T-helper 1 cell treated with Interleukin-12 subunit alpha and Interleukin-12 subunit beta and Interleukin-4 antibody, amounts not matched to agents 30 ng/mL and 1 ng/mL, for 36 hours (primary cell): Measurements from ENCODE around the gene EMB. TPM values are rescaled to one million over a fixed set of nuclear protein-coding genes. Genes with fewer than 3 reads are reported as not detected.
"Not testable (repeated sequence)": the region's sequence is repeated elsewhere in the genome, so short reads cannot be mapped to it uniquely, and the experiment has no call there.

Experiments
- intact Hi-C: fragments of 100-400 bp; cut with micrococcal nuclease; formaldehyde crosslinking; loops from one replicate; pipeline ENCODE4 v1.15.1; 2024
- total RNA-seq: library from RNA; stranded (reverse); gene quantifications from 2 replicates; pipeline ENCODE4 v1.2.3, GENCODE V29; 2022

EMB gene
- total RNA-seq, 1 donor from 2014 or later: 169 TPM

GRCh38 chr5:50423100-50423799 is 17.8 kb downstream of the EMB start:
- intact Hi-C loops: not testable (repeated sequence)

- intact Hi-C loops: not testable (repeated sequence)
Observed at GRCh38 chr5:50421184-50421950, 19.7 kb downstream of the EMB start.

- intact Hi-C loops: no loop called here
Observed at GRCh38 chr5:50420343-50420935, 20.6 kb downstream of the EMB start.

DNA sequence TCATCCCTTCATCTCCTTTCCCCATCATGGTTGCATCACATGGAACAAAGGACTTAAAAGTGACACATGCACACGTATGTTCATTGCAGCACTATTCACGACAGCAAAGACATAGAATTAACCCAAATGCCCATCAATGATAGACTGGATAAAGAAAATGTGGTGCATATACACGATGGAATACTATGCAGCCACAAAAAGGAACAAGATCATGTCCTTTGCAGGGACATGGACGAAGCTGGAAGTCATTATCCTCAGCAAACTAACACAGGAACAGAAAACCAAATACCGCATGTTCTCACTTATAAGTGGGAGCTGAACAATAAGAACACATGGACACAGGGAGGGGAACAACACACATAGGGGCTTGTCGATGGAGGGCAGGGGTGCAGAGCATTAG is 21.4 kb downstream of the EMB start:
- intact Hi-C loops: loop anchor here (5.0 kb wide), 1 partner anchor 93 kb away; no protein-coding TSS in a partner anchor

GRCh38 chr5:50416637-50417036 is 24.5 kb downstream of the EMB start:
- intact Hi-C loops: loop anchor here (1.0 to 5.0 kb wide), 5 partner anchors 14 to 335 kb away; partner anchors contain the start of gene EMB

DNA sequence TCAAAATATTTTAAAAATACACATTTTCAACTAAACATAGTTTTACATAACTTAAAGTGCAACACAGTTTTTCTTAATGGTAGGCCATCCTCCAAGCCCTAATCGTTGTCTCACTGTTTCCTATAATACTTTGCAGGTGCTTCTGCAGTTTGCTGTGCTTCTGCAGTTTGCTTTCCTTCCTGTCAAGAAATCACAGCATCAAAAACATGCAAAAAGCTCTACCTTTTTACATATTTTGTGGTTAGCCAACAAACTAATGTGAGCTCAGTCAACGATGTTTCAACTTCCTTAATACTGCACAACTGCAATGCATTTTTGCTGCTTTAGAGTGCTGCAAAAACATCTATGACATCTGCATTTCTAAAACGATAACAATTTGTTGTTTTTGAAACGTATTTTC is 25.2 kb downstream of the EMB start:
- intact Hi-C loops: loop anchor here (1.0 to 5.0 kb wide), 5 partner anchors 15 to 335 kb away; partner anchors contain the start of gene EMB

DNA sequence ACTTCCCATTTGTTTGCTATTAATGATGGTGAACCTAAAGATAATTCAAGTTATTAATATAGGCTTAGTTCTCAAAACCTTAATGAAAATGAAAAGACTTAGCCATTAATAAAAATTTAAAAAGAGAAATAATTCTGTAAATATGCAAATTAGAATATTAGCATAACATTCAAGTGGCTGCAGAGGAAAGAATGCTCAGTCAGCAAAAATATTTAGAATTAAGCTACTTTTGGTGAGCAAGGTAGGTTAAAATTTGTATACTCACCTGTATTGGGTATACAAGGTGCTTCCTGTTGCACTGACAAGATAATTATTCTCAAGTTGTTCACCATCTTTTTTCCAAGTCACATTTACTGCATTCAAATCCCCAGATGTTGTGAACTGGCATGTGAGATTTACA is 30.2 kb downstream of the EMB start:
- intact Hi-C loops: not testable (repeated sequence)

DNA sequence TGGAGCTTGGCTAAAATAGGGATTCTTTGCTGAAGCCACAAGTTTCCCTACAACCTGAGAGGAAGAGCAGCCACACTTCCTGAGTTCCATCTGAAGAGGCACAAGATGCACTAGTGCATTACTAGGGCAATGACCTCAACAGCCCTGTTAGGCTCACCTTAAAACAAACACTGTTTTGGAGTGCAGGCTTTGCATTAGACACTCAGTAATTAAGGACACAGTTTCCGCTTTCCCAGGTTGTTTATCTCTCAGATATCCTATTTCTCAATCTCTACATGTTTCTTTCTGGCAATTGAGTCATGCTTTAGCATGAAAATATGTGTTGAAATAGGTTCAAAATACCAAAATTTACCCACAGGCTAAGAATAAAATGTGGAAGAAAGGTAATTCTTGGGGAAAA is 34.2 kb downstream of the EMB start:
- intact Hi-C loops: no loop called here

- intact Hi-C loops: no loop called here
Observed at GRCh38 chr5:50401336-50401735, 39.8 kb downstream of the EMB start.

GRCh38 chr5:50393925-50394609 is 47.0 kb downstream of the EMB start:
- intact Hi-C loops: not testable (repeated sequence)

DNA sequence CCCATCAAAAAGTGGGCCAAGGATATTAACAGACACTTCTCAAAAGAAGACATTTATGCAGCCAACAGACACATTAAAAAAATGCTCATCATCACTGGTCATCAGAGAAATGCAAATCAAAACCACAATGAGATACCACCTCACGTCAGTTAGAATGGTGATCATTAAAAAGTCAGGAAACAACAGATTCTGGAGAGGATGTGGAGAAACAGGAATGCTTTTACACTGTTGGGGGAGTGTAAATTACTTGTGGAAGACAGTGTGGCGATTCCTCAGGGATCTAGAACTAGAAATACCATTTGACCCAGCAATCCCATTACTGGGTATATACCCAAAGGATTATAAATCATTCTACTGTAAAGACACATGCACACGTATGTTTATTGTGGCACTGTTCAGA is 48.8 kb downstream of the EMB start:
- intact Hi-C loops: not testable (repeated sequence)

DNA sequence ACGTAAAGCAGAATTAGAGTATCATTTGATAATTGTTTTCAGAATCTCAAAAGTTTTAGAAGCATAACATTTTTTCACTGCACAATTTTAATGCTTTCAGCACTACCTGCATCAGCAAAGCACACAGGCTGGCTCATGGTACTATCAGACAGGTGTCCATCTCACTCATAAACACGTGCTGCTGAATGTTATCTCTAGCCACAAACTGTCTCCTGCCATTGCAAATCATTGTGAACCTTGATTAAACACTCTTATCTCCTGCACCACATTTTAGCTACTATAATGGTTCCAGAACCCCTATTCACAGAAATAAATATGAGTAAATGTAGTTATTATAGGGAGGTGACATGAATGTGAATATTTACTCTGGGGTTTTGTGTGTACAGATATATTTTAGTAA is 56.7 kb downstream of the EMB start:
- intact Hi-C loops: not testable (repeated sequence)

- intact Hi-C loops: not testable (repeated sequence)
Observed at GRCh38 chr5:50376696-50377095, 64.4 kb downstream of the EMB start.

GRCh38 chr5:50369287-50370033 is 71.6 kb downstream of the EMB start:
- intact Hi-C loops: not testable (repeated sequence)

DNA sequence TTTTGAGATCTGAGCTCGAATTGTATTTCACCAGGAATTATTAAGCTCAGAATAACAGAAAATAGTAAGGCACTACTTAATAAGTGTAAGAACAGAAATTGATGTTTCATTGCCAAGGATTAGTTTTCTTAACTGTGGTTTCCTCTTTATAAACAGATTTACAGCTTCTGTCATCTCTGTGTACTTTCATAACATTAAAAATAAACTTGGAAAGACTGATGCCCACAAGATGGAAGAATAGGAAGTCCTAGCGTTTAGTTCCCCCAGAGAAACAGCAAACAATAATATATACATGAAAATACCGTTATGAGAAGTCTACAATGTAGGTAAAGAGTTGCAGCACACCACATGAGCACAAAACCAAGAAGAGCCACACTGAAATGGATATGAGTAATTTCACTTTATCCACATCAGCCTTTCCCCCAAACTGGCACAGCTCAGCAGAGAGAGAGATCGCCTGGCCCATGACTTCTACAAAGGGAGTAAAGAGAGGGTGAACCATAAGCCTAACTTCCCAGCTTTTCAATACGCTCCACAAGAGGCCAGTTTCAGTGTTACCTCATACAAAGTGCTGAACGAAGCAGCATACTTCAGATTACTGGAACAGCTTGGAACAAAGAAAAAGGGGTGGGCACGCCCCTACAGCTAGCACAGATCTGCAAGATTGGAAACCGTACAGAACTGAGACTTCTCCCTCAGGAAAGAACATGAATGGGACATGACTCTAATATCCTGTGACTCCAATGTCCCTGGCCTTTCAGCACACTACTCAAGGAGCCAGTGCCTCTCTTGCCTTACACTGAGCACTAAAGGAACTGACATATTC is 75.4 kb downstream of the EMB start:
- intact Hi-C loops: no loop called here

DNA sequence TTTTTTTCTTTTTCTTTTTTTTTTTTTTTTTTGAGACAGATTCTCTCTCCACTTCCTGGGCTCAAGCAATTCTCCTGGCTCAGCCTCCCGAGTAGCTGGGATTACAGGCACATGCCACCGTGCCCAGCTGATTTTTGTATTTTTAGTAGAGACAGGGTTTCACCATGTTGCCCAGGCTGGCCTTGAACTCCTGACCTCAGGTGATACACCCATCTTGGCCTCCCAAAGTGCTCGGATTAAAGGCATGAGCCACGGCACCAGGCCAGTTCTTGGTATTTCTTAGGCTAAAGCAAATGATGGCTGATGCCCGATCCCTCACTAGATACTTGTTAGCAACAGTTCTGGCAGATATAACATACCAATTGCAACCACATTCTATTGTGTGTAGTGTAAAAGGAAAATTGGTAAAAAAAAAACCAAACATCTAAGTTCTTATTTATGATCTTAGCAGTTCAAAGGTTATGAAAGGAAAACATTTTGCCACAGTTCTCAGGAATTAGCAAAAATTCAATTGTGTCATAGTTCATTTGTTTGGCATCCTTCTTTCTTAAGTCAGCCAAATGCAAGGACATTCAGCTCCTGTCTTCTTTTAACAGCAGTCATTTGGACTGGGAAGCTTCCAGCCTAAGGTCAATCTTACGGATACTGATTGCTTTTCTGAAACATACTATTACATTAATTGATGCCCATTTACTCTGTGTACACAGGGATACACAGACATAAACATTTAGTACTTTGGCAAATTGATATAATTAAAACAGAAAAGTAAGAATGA is 76.4 kb downstream of the EMB start:
- intact Hi-C loops: not testable (repeated sequence)

GRCh38 chr5:50359187-50359586 is 81.9 kb downstream of the EMB start:
- intact Hi-C loops: no loop called here

GRCh38 chr5:50352382-50352781 is 88.7 kb downstream of the EMB start:
- intact Hi-C loops: no loop called here
